Esophagus squamous epithelium (tissue), 4 donors: ENCODE data around the gene COG4.

Experiments
- CTCF ChIP-seq, 6 experiments: fragments of 450-650 bp in 4 of 6; fragments of 200-600 bp in 2 of 6; sonication (generic) in 2 of 6; IDR thresholded peaks; one replicate each; pipeline ENCODE4 v1.5.1; 2016 to 2019; ENCODE audit warnings: antibody characterized with exemption in 6 of 6, mild to moderate bottlenecking in 4 of 6, moderate library complexity in 4 of 6
- POLR2A ChIP-seq, 4 donors: fragments of 450-650 bp; IDR thresholded peaks; one replicate each; pipeline ENCODE4 v1.6.1; 2017; ENCODE audit warnings: antibody characterized with exemption in 4 of 4, mild to moderate bottlenecking in 4 of 4, moderate library complexity in 3 of 4

GRCh38 chr16:70544548-70544947, 21.2 kb upstream of the COG4 start:
- TF ChIP-seq CTCF (IDR thresholded peaks at IDR 0.05): no peak
- TF ChIP-seq POLR2A (IDR thresholded peaks at IDR 0.05): no peak
